Esophagus squamous epithelium (tissue), 5 donors: ENCODE measurements around the gene POM121. TPM values are rescaled to one million over a fixed set of nuclear protein-coding genes. Genes with fewer than 3 reads are reported as not detected.
A peak's percentile ranks its signal among the peaks of the same experiment; 100 is the strongest.
"Not testable (repeated sequence)": the region's sequence is repeated elsewhere in the genome, so short reads cannot be mapped to it uniquely, and the experiment has no call there.

Experiments used
- DNase-seq: peaks from one replicate; lab custom pipeline; 2025; lab: John Stamatoyannopoulos, UW
- H3K27ac ChIP-seq, 4 donors: fragments of 200-600 bp; sonication (generic); one replicate each; pipeline ENCODE4 v1.5.1; 2016 to 2019; ENCODE audit warnings: mild to moderate bottlenecking in 1 of 4
- H3K27me3 ChIP-seq, 4 donors: fragments of 200-600 bp; sonication (generic); 1 replicate in 3 of 4; 2 replicates in 1 of 4; pipeline versions ENCODE4 v1.5.1 to v1.6.0; 2017 to 2021; ENCODE audit warnings: antibody characterized with exemption in 1 of 4
- H3K36me3 ChIP-seq, 3 donors: fragments of 200-600 bp; sonication (generic); one replicate each; pipeline ENCODE4 v1.5.1; 2016 to 2019
- H3K4me1 ChIP-seq, 3 donors: fragments of 200-600 bp; sonication (generic); one replicate each; pipeline ENCODE4 v1.5.1; 2017 to 2019
- H3K4me3 ChIP-seq, 4 donors: fragments of 200-600 bp; sonication (generic); 1 replicate in 3 of 4; 2 replicates in 1 of 4; pipeline ENCODE4 v1.5.1; 2016 to 2019; ENCODE audit warnings: mild to moderate bottlenecking in 2 of 4, moderate library complexity in 1 of 4
- H3K9me3 ChIP-seq, 3 donors: fragments of 200-600 bp; sonication (generic); one replicate each; pipeline ENCODE4 v1.5.1; 2016 to 2019
- POLR2A ChIP-seq, 4 donors: fragments of 450-650 bp; IDR thresholded peaks; one replicate each; pipeline ENCODE4 v1.6.1; 2017; ENCODE audit warnings: antibody characterized with exemption in 4 of 4, mild to moderate bottlenecking in 4 of 4, moderate library complexity in 3 of 4
- WGBS, 2 donors: methylation state at CpG; one replicate each; pipeline ENCODE4 v1.1.5; 2018; 5-methylcytosine and 5-hydroxymethylcytosine counted together
- intact Hi-C: fragments of 100-400 bp; cut with DNase I; formaldehyde crosslinking; loops from one replicate; pipeline ENCODE4 v1.15.0; 2022
- total RNA-seq, 4 donors: library from RNA; depleted of rRNA; stranded (reverse); fragments of >200 nt; gene quantifications; one replicate each; pipeline ENCODE4 v1.1.0, GENCODE V29; 2016
- TF ChIP-seq, protein P1 (sequence below), 6 experiments: fragments of 450-650 bp in 4 of 6; fragments of 200-600 bp in 2 of 6; sonication (generic) in 2 of 6; IDR thresholded peaks; one replicate each; pipeline ENCODE4 v1.5.1; 2016 to 2019; ENCODE audit warnings: antibody characterized with exemption in 6 of 6, mild to moderate bottlenecking in 4 of 6, moderate library complexity in 4 of 6
- donor health status: DM: yes; HTN: yes; CAD: no.

The POM121 gene
- total RNA-seq, 4 donors from 2014 or later: 12.0 to 20.8 (median 15.7) TPM

GRCh38 chr7:72914756-72915525 is 10.0 kb upstream of the POM121 start:
- peaks cover 0 to 73% (median 8%) of the 10 kb centered on the region in 3 donors for H3K36me3 ChIP-seq
- TF ChIP-seq, protein P1, sequence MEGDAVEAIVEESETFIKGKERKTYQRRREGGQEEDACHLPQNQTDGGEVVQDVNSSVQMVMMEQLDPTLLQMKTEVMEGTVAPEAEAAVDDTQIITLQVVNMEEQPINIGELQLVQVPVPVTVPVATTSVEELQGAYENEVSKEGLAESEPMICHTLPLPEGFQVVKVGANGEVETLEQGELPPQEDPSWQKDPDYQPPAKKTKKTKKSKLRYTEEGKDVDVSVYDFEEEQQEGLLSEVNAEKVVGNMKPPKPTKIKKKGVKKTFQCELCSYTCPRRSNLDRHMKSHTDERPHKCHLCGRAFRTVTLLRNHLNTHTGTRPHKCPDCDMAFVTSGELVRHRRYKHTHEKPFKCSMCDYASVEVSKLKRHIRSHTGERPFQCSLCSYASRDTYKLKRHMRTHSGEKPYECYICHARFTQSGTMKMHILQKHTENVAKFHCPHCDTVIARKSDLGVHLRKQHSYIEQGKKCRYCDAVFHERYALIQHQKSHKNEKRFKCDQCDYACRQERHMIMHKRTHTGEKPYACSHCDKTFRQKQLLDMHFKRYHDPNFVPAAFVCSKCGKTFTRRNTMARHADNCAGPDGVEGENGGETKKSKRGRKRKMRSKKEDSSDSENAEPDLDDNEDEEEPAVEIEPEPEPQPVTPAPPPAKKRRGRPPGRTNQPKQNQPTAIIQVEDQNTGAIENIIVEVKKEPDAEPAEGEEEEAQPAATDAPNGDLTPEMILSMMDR (IDR thresholded peaks at IDR 0.05): peak in 5 of 6 experiments; percentile 46 to 78 (median 62)
- H3K4me1 ChIP-seq, DNase-seq, H3K27me3 ChIP-seq, H3K9me3 ChIP-seq, H3K4me3 ChIP-seq, intact Hi-C loops, H3K27ac ChIP-seq: not testable (repeated sequence)
- WGBS, 2 donors: 58 to 60% methylated on average over 9 of the region's 9 CpGs

DNA sequence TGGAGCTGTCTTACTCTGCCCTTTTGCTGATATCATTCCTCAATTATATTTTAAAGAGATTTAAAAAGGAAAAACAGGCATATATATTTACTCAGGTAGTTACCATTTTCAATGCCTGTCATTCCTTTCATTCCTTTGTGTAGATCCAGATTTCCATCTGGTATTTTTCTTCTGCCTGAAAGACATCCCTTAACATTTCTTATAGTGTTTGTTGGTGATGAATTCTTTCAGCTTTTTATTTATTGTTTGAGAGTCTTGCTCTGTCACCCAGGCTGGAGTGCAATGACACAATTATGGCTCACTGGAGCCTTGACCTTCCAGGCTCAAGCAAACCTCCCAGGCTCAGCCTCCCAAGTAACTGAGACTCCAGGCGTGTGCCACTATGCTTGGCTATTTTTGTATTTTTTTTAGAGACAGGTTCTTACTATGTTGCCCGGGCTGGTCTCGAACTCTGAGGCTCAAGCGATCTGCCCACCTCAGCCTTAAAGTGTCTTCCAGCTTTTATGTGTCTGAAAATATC is 5.6 kb upstream of the POM121 start:
- no peak for TF ChIP-seq POLR2A (IDR thresholded peaks at IDR 0.05)
- TF ChIP-seq, protein P1 (IDR thresholded peaks at IDR 0.05): no peak
- Histone ChIP-seq H3K4me1 (peaks cover 0 to 16% (median 6%) of the 10 kb centered on the region in 3 donors), H3K4me3 (no peak overlapping the region), H3K27me3 (no peaks in the 10 kb centered on the region), H3K9me3 (no peaks in the 10 kb centered on the region), H3K27ac (no peak overlapping the region), H3K36me3 (peaks cover 0 to 55% (median 0%) of the 10 kb centered on the region in 3 donors)
- 93 to 97% methylated on average over 4 of the region's 4 CpGs for WGBS, 2 donors
- no peak for DNase-seq
- intact Hi-C loops: no loop called here

DNA sequence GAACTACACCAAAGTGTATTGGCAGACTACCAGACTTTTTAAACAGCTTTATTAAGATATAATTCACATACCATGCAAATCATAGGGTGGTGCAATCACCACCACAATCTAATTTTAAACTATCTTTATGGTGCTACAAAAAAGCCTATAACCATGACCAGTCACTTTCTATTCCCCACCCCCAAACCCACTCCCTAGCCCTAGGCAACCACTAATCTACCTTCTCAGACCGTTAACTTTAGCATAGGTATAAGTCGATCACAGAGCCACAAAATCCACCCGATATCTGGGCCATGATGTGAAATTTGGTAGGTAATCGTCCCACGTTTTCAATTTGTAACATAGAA is 536 bp upstream of the POM121 start:
- WGBS, 2 donors: 0% methylated on average over 5 of the region's 5 CpGs
- intact Hi-C loops: no loop called here
- TF ChIP-seq, protein P1 (IDR thresholded peaks at IDR 0.05): no peak
- TF ChIP-seq POLR2A (IDR thresholded peaks at IDR 0.05): no peak

DNA sequence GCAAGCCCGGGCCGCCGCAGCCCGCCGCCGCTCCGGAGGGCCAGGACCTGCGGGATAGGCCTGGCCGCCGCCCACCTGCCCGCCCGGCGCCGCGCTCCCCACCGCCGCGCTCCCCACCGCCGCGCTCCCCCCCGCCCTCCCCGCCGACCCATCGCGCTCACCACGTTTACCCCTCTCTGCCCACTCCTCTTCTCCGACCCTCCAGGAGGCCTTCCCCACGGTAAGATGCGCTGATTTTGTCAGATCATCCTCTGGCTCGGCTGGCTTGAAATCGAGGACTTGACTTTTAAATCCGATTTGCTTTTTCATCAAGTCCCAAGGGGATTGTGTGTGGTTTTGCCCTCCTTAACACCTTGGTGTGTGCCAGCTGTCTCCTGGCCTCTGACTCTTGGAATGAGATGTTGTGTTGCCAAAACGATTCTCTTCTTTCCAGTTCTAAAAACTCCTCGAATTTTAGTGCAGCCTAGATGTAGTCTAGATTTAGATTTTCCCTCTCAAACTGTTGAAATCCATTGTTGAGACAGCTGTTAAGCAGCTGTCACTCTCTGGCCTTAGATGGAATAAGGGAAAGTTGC is 738 bp downstream of the POM121 start:
- DNase-seq: no peak
- no peaks in the 10 kb centered on the region for H3K9me3 ChIP-seq
- TF ChIP-seq POLR2A (IDR thresholded peaks at IDR 0.05): no peak
- TF ChIP-seq, protein P1 (IDR thresholded peaks at IDR 0.05): no peak
- WGBS, 2 donors: 1 to 4% methylated on average over 7 to 9 of the region's 35 CpGs
- H3K36me3 ChIP-seq: peaks cover 0 to 55% (median 21%) of the 10 kb centered on the region in 3 donors
- intact Hi-C loops: no loop called here
- H3K27me3 ChIP-seq: no peaks in the 10 kb centered on the region
- peaks cover 0 to 29% (median 18%) of the 10 kb centered on the region in 3 donors for H3K4me1 ChIP-seq
- peak overlapping the region; percentile 82 to 96 (median 90) for H3K27ac ChIP-seq
- H3K4me3 ChIP-seq: peak overlapping the region; percentile 55 to 92 (median 69)

More for the DNA sequence above, 536 bp upstream of the POM121 start:
- peaks cover 0 to 29% (median 18%) of the 10 kb centered on the region in 3 donors for H3K4me1 ChIP-seq
- H3K9me3 ChIP-seq: no peaks in the 10 kb centered on the region
- H3K36me3 ChIP-seq: peaks cover 0 to 48% (median 13%) of the 10 kb centered on the region in 3 donors
- H3K4me3 ChIP-seq: peak overlapping the region; percentile 55 to 92 (median 69)
- peak overlapping the region; percentile 82 to 96 (median 90) for H3K27ac ChIP-seq
- no peak for DNase-seq
- H3K27me3 ChIP-seq: no peaks in the 10 kb centered on the region

DNA sequence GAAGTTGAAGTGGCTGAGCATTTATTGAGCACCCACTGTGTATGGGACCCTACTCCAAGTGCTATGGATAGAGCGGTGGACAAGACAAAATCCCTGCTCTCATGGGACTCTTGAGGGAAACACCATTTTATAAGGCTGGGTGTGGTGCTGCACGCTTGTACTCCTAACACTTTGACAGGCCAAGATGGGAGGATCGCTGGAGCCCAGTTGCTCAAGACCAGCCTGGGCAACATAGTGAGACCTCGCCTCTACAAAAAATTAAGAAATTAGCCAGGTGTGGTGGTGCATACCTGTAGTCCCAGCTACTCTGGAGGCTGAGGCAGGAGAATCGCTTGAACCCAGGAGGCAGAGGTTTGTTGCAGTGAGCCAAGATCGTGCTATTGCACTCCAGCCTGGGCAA is 2.9 kb downstream of the POM121 start:
- H3K9me3 ChIP-seq, DNase-seq, H3K27me3 ChIP-seq, H3K27ac ChIP-seq, H3K4me3 ChIP-seq, intact Hi-C loops: not testable (repeated sequence)
- peaks cover 0 to 29% (median 18%) of the 10 kb centered on the region in 3 donors for H3K4me1 ChIP-seq
- peaks cover 0 to 57% (median 27%) of the 10 kb centered on the region in 3 donors for H3K36me3 ChIP-seq
- 88 to 95% methylated on average over 6 of the region's 6 CpGs for WGBS, 2 donors

GRCh38 chr7:72928216-72928615 is 3.3 kb downstream of the POM121 start:
- H3K27ac ChIP-seq, DNase-seq, H3K27me3 ChIP-seq, H3K4me3 ChIP-seq, intact Hi-C loops, H3K9me3 ChIP-seq: not testable (repeated sequence)
- WGBS, 2 donors: 88 to 95% methylated on average over 6 of the region's 6 CpGs
- Histone ChIP-seq H3K36me3 (peaks cover 0 to 57% (median 27%) of the 10 kb centered on the region in 3 donors), H3K4me1 (peaks cover 0 to 29% (median 18%) of the 10 kb centered on the region in 3 donors)

- H3K4me1 ChIP-seq, DNase-seq, H3K4me3 ChIP-seq, H3K27me3 ChIP-seq, H3K9me3 ChIP-seq, H3K27ac ChIP-seq, intact Hi-C loops: not testable (repeated sequence)
- peaks cover 0 to 55% (median 8%) of the 10 kb centered on the region in 3 donors for H3K36me3 ChIP-seq
- 87% methylated on average over 5 of the region's 20 CpGs; no CpG with 5 or more reads in 1 of the 2 donors for WGBS, 2 donors
These were observed 17.3 kb downstream of the POM121 start for GRCh38 chr7:72942022-72942705.

GRCh38 chr7:72942956-72943355 is 18.1 kb downstream of the POM121 start:
- 85 to 93% methylated on average over 4 to 15 of the region's 25 CpGs for WGBS, 2 donors
- H3K9me3 ChIP-seq, DNase-seq, intact Hi-C loops, H3K4me3 ChIP-seq, H3K27me3 ChIP-seq, H3K4me1 ChIP-seq, H3K27ac ChIP-seq: not testable (repeated sequence)
- H3K36me3 ChIP-seq: peaks cover 0 to 55% (median 8%) of the 10 kb centered on the region in 3 donors
